Measurements from ENCODE around the gene IFT88. TPM values are rescaled to one million over a fixed set of nuclear protein-coding genes. Genes with fewer than 3 reads are reported as not detected.

Gene IFT88
- polyA plus RNA-seq, 4 donors: 32.3 to 44.9 (median 42.4) TPM

DNA sequence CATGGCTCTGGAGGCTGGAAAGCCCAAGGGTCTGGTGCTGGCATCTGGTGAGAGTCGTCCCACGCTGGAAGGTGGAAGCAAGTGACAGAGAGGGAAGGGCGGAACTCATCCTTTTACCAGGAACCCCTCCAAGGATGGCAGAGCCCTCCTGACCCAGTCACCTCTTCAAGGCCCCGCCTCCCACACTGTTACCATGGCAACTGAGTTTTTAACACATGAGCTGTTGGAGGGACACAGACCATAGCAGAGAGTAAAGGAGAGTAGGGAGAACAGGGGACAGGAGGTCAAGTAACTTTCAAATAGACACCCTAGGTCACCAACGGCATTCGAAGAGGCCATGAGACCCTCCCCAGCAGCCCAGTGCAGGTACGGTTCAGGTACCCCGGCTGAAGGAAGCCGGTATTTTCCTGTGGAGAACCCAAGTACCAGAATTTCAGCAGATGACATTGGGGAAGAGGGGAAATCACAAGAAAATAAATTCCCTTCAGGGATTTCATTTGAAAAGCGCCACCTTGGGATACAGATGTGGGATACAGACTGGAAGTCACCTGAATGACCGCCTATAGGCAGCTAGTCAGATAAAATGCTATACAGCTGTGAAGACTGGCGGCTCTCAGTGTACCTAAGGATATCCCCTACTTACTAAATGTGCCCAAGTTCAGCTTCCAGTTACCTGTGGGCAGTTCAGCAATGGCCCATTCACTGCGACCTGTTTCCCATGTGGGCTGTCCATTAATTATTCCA, 144.5 kb downstream of the IFT88 start:
- DNase-seq (ENCODE audit: low read depth in 4 of 4, low spot score in 3 of 4): no peak

GRCh38 chr13:20713014-20713376, 146.0 kb downstream of the IFT88 start:
- no peak for DNase-seq (ENCODE audit: low read depth in 4 of 4, low spot score in 3 of 4)

DNA sequence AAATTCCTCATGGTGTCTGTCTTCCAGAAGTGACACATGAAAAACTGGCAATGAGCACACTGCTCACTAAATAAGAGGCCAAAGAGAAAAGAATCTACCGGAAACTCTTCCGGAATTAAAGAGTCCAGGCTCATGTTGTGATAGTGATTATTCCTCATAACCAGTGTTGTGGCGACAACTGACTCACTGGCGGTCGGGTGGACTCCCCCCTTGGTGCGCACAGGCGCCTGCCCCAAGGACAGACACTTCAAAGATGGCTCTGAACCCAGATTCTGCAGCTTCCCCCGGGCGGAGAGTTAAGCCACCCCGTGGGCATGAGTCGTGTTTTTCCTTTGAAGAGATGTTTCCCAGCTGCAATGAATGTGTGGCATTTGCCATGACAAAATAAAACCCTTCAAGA, 146.8 kb downstream of the IFT88 start:
- no peak for DNase-seq (ENCODE audit: low read depth in 4 of 4, low spot score in 3 of 4)

GRCh38 chr13:20714161-20714560, 147.2 kb downstream of the IFT88 start:
- DNase-seq (ENCODE audit: low read depth in 4 of 4, low spot score in 3 of 4): no peak

- DNase-seq (ENCODE audit: low read depth in 4 of 4, low spot score in 3 of 4): no peak
Measured at GRCh38 chr13:20714563-20715329, 147.8 kb downstream of the IFT88 start.

GRCh38 chr13:20715330-20715712, 148.4 kb downstream of the IFT88 start:
- no peak for DNase-seq (ENCODE audit: low read depth in 4 of 4, low spot score in 3 of 4)

GRCh38 chr13:20716951-20717350, 150.0 kb downstream of the IFT88 start:
- no peak for DNase-seq (ENCODE audit: low read depth in 4 of 4, low spot score in 3 of 4)

GRCh38 chr13:20717581-20718542, 150.9 kb downstream of the IFT88 start:
- DNase-seq (ENCODE audit: low read depth in 4 of 4, low spot score in 3 of 4): no peak

DNA sequence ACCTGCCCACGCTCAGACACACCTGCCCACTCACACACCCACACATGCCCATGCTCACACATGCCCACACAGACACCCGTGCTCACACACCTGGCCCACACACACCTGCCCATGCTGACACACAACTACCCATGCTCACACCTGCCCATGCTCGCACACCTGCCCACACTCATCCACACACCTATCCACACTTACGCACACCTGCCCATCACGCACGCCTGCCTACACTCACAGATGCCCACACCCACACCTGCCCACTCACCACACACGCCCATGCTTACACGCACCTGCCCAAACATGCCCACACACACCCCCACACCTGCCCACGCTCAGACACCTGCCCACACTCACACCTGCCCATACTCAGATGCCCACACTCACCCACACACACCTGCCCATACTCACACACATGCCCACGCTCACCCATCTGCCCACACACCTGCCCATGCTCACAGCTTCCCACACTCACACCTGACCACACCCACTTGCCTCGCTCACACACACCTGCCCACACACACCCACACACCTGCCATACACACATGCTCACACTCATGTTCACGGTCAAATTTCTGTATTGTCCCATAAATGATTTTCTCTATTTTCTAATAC, 152.1 kb downstream of the IFT88 start:
- no peak for DNase-seq (ENCODE audit: low read depth in 4 of 4, low spot score in 3 of 4)

GRCh38 chr13:20719783-20720182, 152.8 kb downstream of the IFT88 start:
- DNase-seq (ENCODE audit: low read depth in 4 of 4, low spot score in 3 of 4): no peak

GRCh38 chr13:20720499-20720898, 153.5 kb downstream of the IFT88 start:
- DNase-seq (ENCODE audit: low read depth in 4 of 4, low spot score in 3 of 4): no peak

GRCh38 chr13:20721058-20721453, 154.1 kb downstream of the IFT88 start:
- DNase-seq (ENCODE audit: low read depth in 4 of 4, low spot score in 3 of 4): no peak

DNA sequence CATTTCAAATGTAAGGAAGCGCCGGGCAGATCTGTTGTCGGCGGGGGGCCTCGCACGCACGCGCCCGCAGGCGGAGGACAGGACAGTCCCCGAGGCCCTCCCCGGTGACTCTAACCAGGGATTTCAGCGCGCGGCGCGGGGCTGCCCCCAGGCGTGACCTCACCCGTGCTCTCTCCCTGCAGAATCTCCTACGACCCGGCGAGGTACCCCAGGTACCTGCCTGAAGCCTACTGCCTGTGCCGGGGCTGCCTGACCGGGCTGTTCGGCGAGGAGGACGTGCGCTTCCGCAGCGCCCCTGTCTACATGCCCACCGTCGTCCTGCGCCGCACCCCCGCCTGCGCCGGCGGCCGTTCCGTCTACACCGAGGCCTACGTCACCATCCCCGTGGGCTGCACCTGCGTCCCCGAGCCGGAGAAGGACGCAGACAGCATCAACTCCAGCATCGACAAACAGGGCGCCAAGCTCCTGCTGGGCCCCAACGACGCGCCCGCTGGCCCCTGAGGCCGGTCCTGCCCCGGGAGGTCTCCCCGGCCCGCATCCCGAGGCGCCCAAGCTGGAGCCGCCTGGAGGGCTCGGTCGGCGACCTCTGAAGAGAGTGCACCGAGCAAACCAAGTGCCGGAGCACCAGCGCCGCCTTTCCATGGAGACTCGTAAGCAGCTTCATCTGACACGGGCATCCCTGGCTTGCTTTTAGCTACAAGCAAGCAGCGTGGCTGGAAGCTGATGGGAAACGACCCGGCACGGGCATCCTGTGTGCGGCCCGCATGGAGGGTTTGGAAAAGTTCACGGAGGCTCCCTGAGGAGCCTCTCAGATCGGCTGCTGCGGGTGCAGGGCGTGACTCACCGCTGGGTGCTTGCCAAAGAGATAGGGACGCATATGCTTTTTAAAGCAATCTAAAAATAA, 154.7 kb downstream of the IFT88 start:
- DNase-seq (ENCODE audit: low read depth in 4 of 4, low spot score in 3 of 4): peak in 1 of 4 donors; percentile 28

DNA sequence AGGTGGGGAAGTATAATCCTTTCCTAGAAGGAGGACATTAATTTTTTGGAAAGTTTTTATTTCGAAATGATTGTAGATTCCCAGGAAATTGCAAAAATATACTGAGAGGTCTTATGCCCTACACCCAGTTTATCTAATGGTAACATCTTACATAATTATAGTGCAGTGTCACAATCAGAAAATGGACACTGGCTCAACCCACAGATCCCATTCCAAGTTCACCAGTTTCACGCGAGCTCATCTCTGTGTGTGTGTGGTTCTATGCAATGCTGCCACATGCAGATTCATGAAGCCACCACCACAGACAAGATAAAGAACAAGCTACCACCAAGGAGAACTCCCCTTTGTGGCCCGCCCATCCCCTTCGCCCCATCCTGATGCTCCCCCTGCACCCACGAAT, 160.9 kb downstream of the IFT88 start:
- no peak for DNase-seq (ENCODE audit: low read depth in 4 of 4, low spot score in 3 of 4)

DNA sequence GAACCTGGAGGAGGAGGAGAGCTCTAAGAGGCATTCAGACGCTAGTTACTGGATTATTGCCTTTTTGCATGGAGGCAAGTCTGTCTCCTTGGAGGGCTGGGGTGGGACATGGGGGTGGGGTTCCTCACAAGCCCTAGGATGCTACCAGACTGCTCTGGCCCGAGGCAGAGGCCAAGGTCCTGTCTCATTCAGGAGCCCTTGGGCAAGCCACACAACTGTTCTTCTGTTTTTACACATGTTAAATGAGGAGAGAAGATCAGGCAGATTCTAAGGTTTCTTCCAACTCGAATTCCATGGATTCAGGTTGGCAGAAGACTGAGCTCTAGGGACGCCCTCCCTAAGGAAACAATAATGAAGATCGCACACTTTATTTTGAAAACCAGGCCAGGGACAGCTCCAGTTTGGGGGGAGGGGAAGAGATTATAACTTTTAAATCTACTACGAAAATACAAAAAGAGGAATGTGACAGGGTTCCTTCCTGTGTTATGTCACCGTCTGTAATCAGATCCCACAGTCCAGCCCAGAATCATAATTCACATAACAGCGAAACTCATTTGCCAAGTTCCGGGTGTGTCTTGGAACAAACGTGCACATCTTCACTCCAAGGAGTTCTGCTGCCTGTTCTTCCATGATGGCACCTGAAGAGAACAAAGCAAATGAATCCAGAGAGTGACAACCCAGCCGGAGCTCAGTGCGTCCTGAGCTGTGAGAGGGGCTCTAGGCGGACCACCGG, 161.8 kb downstream of the IFT88 start:
- no peak for DNase-seq (ENCODE audit: low read depth in 4 of 4, low spot score in 3 of 4)

DNA sequence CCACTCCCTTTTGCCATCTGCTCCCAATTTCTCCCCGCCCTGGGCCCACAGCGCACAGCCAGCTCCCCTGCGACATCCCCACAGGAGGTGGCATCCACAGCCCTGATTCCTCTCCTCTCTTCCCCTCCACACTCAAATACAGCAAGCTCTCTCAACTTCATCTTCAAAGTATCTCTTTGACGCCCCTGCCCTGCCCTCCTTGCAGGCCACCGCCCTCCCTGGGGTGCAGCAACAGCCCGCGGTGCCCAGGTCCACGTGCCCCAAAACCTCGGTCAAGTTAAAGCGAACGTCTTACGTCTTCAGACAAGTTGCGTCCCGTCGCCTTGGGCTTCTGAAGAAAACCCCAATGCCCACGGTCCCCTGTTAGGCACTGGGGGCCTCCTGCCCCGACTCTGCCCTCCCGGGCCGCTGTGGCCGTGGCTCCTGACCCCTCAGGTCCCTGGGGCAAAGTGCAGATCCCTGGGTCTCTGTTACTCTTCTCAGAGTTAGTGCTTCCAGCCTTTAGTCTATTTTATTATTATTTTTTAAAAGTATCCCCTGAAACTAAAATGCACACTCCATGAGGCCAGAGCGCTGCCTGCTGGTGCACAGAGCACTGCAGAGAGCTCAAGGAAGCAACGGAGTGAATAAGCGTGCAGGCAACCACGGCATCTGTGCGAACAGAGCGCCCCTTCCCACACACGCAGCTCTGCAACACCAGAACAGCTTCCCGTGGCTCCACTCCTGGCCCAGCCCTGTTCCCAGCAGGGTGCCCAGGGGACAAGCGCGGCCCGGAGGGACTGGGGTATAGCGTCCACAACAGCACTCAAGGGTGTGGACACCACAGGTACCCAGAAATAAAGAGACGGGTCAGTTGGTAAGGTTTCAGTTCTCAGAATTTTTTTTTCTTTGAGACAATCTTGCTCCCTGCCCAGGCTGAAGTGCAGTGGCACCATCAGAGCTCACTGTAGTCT, 163.0 kb downstream of the IFT88 start:
- DNase-seq (ENCODE audit: low read depth in 4 of 4, low spot score in 3 of 4): no peak

GRCh38 chr13:20738616-20739015, 171.7 kb downstream of the IFT88 start:
- no peak for DNase-seq (ENCODE audit: low read depth in 4 of 4, low spot score in 3 of 4)

DNA sequence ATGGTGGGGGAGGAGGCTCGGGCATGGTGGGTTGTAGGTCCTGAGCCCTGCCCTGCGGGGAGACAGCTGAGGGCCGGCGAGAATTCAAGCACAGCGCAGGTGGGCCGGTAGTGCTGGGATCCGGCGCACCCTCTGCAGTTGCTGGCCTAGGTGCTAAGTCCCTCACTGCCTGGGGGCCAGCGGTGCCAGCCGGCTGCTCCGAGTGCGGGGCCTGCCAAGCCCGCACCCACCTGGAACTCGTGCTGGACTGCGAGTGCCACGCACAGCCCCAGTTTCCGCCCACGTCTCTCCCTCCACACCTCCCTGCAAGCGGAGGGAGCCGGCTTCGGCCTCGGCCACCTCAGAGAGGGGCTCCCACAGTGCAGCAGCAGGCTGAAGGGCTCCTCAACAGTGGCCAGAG, 173.1 kb downstream of the IFT88 start:
- DNase-seq (ENCODE audit: low read depth in 4 of 4, low spot score in 3 of 4): no peak
